ENCODE measurements around the gene MACF1.

Gene MACF1

GRCh38 chr1:39268906-39269305 lies 64.4 kb downstream of the MACF1 start:
- FAIRE-seq = no peak

- no peak for FAIRE-seq
Observed at GRCh38 chr1:39269349-39269748, 64.9 kb downstream of the MACF1 start.

GRCh38 chr1:39269791-39270342 lies 65.4 kb downstream of the MACF1 start:
- no peak for FAIRE-seq

- no peak for FAIRE-seq
Observed at GRCh38 chr1:39270368-39270767, 65.9 kb downstream of the MACF1 start.

- no peak for FAIRE-seq
Observed at GRCh38 chr1:39272027-39272797, 67.7 kb downstream of the MACF1 start.

GRCh38 chr1:39272798-39273469 lies 68.4 kb downstream of the MACF1 start:
- no peak for FAIRE-seq

- no peak for FAIRE-seq
Observed at GRCh38 chr1:39275836-39276507, 71.5 kb downstream of the MACF1 start.

GRCh38 chr1:39277879-39278278 lies 73.4 kb downstream of the MACF1 start:
- FAIRE-seq = no peak

- FAIRE-seq = no peak
Observed at GRCh38 chr1:39282537-39283216, 78.2 kb downstream of the MACF1 start.

GRCh38 chr1:39283858-39284257 lies 79.4 kb downstream of the MACF1 start:
- FAIRE-seq = no peak

- no peak for FAIRE-seq
Observed at GRCh38 chr1:39287541-39287940, 83.0 kb downstream of the MACF1 start.

GRCh38 chr1:39288735-39289465 lies 84.4 kb downstream of the MACF1 start:
- FAIRE-seq = no peak

- FAIRE-seq = no peak
Observed at GRCh38 chr1:39292401-39292800, 87.9 kb downstream of the MACF1 start.

- no peak for FAIRE-seq
Observed at GRCh38 chr1:39293375-39294070, 89.0 kb downstream of the MACF1 start.

- FAIRE-seq = no peak
Observed at GRCh38 chr1:39294531-39294930, 90.0 kb downstream of the MACF1 start.

- FAIRE-seq = no peak
Observed at GRCh38 chr1:39295901-39296300, 91.4 kb downstream of the MACF1 start.

- FAIRE-seq = no peak
Observed at GRCh38 chr1:39297551-39297950, 93.1 kb downstream of the MACF1 start.

GRCh38 chr1:39301606-39302005 lies 97.1 kb downstream of the MACF1 start:
- FAIRE-seq = no peak

- FAIRE-seq = no peak
Observed at GRCh38 chr1:39305555-39305954, 101.1 kb downstream of the MACF1 start.

GRCh38 chr1:39310015-39310414 lies 105.5 kb downstream of the MACF1 start:
- FAIRE-seq = no peak

- no peak for FAIRE-seq
Observed at GRCh38 chr1:39310691-39311090, 106.2 kb downstream of the MACF1 start.

- FAIRE-seq = no peak
Observed at GRCh38 chr1:39317111-39317510, 112.6 kb downstream of the MACF1 start.
